Stimulated activated CD4-positive, alpha-beta T cell treated with anti-CD3 and anti-CD28 coated beads, Interleukin-2, amount 100 ng/mL, for 48 hours (primary cell): ENCODE results near the gene CHURC1.
A peak's percentile ranks its signal among the peaks of the same experiment; 100 is the strongest.

Source experiments
- DNase-seq, 2 donors: peaks; one replicate each; pipeline ENCODE4 v3.0.0-alpha.2; 2020

CHURC1 gene

DNA sequence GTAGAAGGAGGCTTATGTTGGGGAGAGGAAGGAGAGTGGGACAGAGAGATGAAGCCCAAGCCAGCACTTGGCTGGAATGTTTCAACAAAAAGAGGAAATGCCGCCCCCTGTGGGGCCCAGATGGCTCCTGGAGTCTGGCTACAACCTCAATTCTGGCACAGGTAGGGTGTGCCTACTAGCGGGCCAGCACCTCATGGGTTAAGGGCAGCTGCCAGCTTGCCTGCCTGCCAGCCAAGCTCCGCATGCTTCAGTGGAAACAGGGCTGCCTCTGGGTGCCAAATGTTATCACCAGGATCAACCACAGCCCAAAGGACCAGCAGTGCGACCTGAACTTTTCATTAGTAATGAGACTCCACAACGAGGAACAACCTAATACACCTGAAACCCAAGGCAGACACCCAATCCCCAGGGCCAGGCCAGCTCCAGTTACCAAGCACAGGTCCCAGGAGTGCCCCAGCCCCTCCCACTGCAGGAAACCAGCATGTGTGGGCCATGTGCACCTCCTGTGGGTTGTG, 46.6 kb downstream of the CHURC1 start:
- DNase-seq, result no peak

DNA sequence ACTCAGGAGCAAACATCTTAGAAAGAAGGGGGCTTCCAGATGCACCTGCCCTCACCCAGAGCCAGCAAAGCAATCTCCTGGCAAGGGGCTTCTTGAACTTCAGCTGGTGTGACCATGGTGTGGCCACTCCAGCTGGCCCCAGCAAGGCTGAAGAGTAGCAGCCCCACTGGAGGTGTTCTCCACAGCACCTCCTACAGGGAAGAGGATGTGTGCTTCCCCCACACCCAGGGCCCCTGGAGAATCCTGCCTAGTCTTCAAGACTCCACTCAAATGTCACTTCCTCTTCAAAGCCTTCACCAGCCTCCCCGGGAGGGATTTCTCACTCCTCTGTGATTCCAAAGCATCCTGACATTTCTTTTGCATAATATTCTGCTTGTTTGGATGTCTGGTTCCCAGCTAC, 49.4 kb downstream of the CHURC1 start:
- no peak for DNase-seq

- DNase-seq, result no peak
Measured at GRCh38 chr14:64965356-64966000, 51.2 kb downstream of the CHURC1 start.

DNA sequence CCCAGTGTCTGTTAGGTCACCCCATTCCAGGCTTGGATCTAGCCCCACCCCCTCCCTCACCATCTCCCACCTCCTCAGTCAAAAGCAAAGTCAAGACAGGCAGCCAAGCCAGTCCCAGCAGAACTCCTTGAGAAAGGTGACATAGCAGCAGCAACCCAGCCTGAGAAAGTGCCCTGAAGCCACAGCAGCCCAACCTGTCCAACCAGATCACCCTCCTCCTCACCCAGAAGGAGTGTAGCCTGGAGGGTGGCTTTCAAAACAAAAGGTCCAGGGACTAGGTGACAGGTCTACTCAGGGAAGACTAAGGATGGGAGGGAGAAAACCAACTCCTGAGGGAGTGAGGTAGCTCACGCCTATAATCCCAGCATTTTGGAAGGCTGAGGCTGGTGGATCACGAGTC, 52.7 kb downstream of the CHURC1 start:
- no peak for DNase-seq

DNA sequence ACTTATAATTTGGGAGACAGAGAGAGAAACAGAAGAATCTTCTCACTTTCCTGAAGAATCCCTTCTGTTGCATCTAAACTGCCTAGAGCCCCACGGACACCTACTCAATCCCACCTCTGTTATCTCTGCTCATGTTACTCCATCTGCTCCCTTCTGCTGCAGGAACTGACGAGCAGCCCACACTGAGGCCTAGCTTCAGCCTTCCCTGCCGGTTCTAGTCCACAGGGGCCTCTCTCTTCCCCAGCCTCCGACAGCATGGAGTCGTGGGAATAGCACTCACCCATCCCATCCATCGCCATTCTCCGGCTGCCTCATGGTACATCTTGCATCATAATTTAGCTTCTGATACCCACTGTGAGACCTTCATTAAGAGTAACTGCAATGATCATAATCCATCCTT, 53.9 kb downstream of the CHURC1 start:
- no peak for DNase-seq

- no peak for DNase-seq
Measured at GRCh38 chr14:64968651-64969050, 54.4 kb downstream of the CHURC1 start.

- no peak for DNase-seq
Measured at GRCh38 chr14:64970041-64970440, 55.8 kb downstream of the CHURC1 start.

DNA sequence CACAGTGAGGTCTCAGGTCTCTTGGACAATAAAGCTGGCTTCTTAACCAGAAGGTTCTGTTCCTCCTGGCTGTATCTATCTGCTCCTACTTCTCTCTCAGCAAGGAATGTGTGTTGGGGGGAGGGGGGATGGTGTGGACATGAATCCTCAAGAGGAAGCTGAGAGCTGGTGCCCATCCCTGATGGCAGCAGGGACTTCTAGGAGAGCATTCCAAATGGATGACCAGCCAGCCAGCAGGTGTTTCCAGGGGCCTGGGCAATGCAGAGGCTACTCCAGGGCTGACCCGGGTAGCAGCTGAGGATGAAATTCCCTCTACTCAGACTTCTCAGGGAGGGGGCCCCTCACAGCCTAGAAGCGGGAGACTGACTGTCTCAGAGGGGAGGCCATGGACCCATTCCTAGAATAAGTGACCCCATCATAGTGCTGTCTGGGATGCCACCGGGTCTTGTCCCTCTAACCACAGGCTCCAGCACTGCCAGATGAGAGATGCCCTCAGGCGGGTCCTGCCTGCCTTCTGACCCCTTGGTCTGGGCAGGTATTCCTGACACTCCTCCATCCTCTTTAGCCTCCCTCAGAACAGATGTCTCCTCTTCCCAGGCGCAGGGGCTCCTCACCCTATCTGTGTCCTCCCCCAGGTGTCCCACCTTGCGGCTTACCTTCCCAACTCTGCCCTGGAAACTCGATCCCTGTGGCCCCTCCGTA, 56.7 kb downstream of the CHURC1 start:
- DNase-seq, result no peak

DNA sequence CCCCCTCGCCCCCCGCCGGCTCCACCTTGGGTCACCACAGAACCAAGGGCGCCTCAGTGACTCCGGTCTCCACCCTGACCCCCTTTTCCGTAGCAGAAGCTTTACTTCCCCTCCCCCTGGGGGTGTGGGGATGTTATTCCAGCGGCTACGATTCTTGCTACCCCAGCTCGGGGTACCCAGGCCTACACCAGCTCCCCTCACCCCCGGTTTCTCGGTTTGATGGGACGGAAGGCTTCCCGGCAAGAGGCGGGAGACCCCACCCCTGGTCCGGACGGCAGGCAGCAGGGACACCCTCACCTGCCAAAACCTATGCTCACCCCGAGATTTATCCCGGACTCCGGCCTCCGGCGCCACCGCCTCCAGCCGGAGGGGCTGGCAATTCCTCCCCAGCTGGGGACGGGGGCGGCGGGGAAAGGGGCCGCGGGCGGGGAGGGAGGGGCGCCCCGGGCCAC, 57.3 kb downstream of the CHURC1 start:
- no peak for DNase-seq

DNA sequence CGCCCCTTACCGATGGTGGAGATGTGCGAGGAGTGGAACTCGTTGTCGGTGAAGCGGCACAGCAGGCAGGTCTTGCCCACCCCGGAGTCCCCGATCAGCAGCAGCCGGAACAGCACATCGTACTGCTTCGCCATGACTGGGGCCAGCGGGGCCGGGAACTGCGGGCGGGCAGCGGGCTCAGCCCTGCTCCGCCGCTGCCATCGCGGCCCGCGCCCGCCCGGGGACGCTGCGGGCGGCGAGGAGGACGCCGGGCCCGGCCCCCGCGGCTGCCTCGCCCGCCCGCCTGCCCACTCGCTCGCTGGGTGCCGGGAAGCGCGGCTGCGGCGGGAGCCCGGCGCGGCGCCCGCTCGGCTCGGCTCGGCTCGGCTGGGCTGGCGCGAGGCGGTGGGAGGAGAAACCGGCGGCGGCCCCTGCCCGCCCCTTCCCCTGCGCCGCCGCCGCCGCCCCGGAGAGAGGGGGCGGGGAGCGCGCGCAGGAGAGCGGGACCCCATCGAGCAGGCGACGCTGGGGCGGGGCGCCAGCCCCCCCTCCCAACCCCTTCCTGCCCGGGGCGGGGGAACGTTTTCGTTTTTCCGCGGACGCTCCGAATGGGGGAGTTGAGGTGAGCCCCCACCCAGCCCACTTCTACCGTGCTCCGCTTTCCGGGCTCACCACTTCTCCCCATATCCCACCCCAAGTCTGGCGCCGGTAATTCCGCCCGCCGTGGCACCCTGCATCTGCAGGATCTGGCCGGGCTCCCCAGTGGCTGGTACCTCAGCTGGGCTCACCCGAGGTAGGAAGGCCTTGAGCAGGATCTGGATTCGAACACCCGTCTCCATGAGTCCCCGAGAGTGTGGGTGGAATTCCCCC, 57.9 kb downstream of the CHURC1 start, which contains the start of gene RAB15:
TSS of gene RAB15 (minus strand) at position 394 of the 849 bp plus-strand sequence. CDS start at position 134, 260 bp downstream.
- DNase-seq, result peak; percentile 22 to 36

DNA sequence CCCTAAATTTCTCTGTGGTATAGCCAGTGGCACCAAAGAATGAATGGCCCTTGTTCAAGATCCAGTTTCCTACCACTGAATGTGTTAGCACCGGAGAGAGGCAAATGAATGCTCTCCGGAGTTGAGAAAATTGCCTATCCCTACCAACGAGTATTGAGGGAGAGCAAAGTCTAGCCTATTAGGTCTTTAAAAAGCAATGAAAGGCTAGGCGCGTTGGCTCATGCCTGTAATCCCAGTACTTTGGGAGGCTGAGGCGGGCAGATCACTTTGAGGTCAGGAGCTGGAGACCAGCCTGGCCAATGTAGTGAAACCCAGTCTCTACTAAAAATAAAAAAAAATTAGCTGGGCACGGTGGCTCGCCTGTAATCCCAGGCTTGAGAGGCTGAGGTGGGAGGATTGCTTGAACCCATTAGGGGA, 58.8 kb downstream of the CHURC1 start:
- DNase-seq, result no peak

DNA sequence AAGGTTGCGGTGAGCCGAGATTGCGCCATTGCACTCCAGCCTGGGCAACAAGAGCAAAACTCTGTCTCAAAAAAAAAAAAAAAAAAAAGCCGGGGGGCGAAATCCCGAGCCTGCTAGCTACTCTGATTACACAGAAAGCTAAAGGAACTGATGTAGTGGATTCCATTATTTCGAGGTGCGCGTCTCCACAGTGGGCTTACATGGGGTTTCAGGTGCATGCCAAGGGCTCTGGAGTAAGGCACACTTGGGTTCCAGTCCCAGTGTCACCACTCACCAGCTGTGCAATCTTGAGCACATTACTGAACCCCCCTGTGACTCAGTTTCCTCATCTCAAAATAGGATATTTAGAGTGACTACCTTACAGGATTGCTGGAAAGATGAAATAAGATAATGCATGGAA, 59.6 kb downstream of the CHURC1 start:
- no peak for DNase-seq

- DNase-seq, result no peak
Measured at GRCh38 chr14:64974563-64974962, 60.3 kb downstream of the CHURC1 start.

DNA sequence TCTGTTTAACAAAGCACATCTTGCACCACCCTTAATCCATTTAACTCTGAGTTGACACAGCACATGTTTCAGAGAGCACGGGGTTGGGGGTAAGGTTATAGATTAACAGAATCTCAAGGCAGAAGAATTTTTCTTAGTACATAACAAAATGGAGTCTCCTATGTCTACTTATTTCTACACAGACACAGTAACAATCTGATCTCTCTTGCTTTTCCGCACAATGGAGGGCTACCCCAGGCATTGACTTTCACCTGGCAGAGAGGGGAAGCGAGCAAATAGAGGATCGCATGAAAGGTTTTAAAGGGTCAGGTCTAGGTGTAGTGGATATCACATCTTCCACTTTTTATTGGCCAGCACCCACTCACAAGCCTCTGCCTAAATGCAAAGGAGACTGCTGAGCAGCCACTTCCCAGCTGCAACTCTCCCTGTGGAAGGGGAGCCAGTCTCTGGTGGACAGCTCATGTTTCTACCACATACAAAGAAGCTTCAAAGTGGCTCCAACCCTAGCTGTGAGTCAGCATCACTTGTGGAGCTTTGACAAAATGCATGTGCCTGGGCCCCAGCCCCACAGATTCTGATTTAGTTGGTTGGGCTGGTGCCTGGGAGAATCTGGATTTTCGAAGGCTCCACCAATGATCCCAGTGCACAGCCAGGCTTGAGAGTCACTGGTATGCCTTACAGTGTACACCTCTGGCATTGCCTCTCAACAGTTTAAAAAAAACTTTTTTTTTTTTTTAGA, 65.2 kb downstream of the CHURC1 start:
- no peak for DNase-seq

- no peak for DNase-seq
Measured at GRCh38 chr14:64983439-64984310, 69.4 kb downstream of the CHURC1 start.
